Erythroblast (primary cell): ENCODE measurements around the gene HLA-DQA2.

Experiments used
- GATA1 ChIP-seq: IDR thresholded peaks from 2 replicates; pipeline ENCODE4 v1.6.1; 2011; ENCODE audit warnings: low read depth, mild to moderate bottlenecking, control low read depth, low read length, moderate library complexity
- POLR2A ChIP-seq: IDR thresholded peaks from 2 replicates; pipeline ENCODE4 v1.6.1; 2011; ENCODE audit warnings: mild to moderate bottlenecking, low read length

DNA sequence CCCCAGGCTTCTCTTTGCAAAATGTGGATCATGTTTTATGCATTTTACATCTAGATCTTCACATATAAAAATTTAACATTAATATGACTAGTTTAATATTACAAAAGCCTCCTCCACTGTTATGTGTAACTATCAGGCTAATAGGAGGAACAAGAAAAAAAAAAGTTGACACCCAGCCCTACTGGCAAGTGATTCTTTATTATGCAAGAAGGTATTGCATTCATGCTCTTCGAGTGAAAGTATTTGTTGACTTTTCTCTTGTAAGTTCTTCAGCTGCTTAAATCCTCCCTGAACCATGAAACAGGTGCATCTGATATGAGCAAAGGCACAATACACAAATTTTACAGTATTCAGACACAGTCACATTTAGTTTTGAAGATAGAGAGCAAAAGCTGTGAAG lies 22.9 kb downstream of the HLA-DQA2 start:
- TF ChIP-seq POLR2A: no peak
- TF ChIP-seq GATA1: no peak
